Kidney capillary endothelial cell (primary cell): ENCODE results near the gene ZNF827.
A peak's percentile ranks its signal among the peaks of the same experiment; 100 is the strongest.

Experiments
- DNase-seq: peaks from one replicate; pipeline ENCODE4 v3.0.0-alpha.2; 2018; ENCODE audit warnings: low spot score

ZNF827 gene

DNA sequence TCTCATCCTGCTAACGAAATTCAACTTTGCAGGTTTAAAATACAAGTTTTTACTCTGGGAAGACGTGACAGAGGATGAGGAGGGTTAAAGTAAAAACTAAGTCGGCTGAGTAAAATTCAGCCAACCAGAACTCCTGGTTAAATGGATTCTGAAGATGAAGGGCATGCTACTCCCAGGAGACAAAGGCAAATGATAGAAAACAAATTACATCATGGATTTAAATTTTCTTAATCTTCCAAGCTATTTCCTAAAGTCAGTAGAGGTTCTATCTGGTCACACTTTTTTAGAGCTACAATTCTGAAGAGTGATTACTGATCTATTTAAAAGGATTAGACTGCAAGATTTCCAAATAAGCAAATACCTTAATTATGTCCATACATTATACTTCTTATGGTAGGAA lies 47.9 kb downstream of the ZNF827 start:
- DNase-seq, result no peak

DNA sequence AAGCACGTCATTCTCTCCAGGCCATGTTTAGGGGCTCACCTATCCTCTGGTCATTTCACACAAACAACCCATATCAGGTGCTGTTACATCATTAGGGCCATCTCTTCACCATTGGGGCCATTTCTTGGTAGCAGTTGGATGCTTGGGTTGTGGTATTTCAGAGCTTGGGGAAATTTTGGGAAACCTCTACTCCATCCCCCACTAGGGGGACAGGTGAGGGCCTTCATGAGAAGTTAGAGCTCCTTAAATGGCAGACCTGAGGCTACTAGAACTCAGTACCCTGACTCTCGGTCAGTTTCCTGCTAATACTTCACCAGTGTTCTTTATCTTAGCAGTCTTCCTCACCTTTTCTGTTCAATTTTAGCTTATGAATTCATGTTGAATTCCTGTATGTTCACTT lies 50.2 kb downstream of the ZNF827 start:
- no peak for DNase-seq

DNA sequence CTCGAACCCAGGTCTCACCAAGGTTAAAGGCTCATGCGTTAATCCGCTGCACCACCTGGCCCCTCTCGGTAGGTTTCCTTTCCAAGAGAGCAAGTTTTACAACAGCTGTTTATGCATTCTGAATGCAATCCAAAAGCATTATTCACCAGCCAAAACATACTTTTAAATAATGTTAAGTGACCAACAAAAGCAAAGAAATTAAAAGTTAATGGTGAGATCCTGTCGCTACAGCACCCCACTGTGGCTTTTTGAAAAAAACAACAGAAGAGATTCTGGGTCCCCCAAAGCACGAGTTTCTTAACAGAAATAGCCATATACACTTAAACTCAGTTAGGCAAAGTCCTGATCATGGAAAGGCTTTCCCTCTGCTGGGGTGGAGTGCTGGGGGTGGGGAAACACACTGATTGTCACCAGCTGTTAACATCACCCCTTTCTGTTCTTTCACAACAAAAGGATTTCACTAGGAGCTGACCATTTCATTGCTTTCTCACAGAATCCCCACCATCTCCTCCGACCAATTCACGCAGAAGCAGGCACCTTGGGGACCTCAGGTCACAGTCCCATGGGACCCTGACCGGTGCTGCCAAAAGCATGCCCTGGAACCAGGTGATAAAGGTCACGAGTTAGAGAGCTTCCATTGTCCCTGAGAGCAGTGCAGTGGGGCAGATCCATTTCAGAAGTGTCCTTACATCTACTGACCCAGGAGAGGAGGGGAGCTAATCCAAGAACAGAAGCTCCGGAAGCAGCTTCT lies 51.2 kb downstream of the ZNF827 start:
- no peak for DNase-seq

DNA sequence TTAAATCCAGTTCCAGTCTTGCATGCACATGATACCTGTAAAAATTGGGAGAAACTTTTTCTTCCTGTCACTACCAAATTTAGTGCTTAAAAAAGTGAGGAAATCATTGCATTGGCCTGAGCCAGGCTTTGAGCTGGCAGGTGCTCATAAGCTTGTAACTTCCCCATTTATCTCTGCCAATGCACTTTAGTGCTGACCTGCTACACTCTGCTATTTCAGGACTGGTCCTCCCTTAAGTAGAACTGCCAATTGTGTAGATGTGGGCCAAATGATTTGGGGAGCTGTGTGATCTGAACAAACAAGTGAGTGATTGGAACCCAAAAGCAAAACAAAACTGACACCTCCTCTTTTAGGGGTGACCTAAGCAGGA lies 51.8 kb downstream of the ZNF827 start:
- DNase-seq, result no peak

DNA sequence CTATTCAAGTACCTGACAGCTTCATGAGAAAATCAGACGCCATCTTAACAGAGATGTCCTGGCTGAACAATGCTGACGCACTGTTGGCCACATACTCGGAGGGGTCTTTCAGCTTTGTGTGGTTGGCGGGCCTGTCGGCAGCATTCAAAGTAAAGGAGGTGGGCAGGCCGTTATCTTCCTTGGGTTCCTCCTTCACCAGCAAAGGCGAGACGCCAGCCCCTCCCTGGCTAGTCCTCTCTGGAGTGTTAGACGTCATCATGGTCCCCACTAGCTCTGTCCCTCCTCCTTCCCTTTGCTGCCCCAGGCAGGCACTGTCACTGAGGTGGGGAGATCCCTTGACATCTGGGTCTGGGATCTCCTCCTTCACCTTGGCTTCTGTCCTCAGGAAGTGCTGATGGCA lies 53.0 kb downstream of the ZNF827 start:
- DNase-seq, result no peak

DNA sequence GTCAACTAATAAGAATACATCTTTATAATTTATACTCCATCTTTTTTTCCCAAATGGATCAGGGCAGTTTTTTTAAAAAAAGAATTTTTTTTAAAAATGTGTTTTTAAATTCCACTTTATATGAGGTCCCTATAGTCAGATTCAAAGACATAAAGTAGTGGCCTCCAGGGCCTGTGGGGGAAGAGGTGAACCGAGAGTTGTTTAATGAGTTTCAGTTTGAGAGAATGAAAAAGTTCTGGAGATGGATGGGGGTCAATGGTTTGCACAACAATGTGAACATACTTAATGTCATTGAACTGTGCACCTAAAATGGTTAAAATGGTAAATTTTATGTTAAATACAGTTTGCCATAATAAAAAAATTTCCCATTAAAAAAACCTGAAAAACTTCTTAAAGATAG lies 53.8 kb downstream of the ZNF827 start:
- DNase-seq, result no peak

DNA sequence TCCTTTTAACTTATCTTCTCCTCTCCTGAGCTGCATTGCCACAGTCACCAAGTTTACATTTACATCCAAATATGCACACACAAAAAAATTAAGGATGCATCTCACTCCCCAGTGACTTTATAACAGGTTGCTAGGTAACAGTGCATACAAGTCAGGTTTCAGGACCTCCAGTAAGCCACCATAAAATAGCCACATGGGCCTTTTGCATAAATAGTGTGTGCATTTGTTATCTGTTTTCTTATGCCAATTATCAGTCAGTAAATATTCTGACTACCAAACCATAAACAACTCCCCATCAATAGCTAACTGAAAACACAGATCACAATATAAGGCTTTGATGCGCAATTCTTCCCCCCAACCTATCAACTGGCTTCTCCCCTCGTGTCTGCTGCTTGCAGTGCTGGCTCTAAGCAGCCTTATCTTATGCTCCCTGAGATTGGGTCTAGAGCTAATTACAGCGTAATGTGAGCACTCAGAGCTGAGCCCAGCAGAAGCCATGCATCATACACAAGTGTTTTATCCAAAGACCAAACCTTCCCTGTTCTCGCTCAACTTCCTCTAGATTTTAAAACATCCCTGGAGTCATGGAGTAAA lies 55.4 kb downstream of the ZNF827 start:
- DNase-seq, result no peak

DNA sequence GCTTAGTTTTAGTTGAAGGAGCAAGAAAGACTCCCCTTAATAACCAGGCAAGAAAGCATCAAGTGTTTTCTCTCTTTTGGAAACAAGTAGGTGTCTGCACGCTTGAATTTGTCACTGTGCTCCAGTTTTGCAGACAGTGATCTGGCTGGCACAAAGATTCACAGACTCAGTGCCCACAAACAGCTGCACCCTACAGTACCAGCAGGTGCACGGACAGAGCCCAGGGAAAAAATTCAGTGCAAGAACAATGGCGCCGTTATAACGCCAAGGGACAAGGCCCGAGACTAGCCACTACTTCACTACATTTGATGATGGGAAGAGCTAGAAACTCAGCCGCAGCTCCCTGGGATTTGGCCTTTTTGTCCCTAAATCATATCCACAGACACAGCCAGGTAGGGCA lies 56.0 kb downstream of the ZNF827 start:
- DNase-seq, result no peak

DNA sequence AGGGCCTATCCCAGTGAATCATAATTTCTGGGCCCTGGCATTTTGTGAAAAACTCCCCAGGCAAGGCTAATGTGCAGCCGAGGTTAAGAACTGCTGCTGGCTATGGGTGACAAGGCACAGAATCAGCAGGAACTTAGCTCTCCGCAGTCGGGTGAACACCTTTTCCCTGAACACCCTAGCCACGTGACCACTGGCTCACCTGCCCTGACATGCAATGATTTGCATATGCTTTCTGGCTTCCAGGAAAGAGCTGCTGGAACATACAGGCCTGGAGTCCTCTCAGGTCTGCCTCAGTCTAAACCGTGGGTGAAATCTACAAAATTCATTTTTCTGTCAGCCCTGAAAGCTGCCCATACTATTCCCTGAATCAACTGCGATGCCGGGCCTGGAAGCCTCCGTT lies 56.6 kb downstream of the ZNF827 start:
- DNase-seq, result no peak

DNA sequence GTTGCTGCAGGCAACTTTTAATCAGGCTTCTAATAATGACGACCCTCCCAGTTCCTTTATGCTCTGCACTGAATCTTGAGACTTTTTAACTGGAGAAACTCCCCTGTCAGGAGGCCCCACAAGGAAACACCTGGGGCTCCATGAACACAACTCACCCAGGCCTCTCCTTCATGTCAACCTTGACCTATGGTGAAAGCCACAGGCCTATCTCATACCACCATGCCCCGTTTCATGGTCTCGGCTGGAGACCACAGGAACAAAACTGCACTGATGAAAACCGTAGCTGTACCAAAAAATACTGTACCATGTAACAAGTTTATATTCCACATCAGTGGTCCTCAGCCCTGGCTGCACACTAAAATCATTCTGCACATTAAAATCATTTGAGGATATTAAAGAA lies 57.0 kb downstream of the ZNF827 start:
- DNase-seq, result no peak

DNA sequence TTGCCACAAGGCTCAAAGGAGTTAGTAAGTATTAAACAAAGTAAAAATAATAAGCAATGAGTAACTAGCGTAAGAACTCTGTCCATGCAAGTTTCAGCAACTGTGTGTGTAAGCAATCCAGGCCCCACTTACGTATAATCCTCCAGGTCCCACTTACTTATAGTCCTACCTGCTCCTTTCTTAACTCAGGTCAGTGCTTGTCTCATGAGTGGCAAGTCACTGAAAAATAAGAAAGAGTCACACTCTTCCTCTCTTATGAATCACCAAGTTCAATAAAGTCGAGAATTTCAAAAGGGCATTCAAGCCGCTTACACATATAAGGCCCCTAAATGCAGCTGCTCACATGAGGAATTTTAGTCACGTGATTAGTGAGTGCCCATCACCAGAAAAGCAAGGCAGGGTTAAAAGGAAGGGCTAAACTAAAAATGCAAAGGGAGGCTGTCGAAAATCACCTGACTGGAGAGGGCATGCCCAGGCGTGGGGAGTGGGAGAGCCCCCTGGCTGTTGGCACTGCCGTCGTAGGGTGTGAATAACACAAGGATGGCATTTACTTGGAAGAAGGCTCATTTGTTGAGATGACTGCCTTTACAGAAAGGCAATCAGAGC lies 58.2 kb downstream of the ZNF827 start:
- DNase-seq, result no peak

DNA sequence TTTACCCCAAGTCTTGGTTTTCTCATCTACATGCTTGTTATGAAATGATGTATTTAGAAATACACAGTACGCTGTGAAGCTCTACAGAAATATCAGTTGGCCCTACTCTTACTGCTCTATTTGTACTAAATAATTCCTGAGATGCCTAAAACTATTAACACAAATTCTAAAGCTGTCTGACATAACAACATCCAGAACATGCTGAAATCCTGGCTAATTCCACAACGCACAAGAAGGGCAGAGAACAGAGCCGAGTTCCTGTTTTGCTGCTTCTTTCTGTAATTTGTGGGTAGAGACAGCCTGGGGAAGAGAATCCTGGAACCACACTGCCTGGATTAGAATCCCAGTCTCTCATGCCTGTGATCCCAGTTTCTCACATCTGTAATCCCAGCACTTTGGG lies 59.0 kb downstream of the ZNF827 start:
- no peak for DNase-seq

DNA sequence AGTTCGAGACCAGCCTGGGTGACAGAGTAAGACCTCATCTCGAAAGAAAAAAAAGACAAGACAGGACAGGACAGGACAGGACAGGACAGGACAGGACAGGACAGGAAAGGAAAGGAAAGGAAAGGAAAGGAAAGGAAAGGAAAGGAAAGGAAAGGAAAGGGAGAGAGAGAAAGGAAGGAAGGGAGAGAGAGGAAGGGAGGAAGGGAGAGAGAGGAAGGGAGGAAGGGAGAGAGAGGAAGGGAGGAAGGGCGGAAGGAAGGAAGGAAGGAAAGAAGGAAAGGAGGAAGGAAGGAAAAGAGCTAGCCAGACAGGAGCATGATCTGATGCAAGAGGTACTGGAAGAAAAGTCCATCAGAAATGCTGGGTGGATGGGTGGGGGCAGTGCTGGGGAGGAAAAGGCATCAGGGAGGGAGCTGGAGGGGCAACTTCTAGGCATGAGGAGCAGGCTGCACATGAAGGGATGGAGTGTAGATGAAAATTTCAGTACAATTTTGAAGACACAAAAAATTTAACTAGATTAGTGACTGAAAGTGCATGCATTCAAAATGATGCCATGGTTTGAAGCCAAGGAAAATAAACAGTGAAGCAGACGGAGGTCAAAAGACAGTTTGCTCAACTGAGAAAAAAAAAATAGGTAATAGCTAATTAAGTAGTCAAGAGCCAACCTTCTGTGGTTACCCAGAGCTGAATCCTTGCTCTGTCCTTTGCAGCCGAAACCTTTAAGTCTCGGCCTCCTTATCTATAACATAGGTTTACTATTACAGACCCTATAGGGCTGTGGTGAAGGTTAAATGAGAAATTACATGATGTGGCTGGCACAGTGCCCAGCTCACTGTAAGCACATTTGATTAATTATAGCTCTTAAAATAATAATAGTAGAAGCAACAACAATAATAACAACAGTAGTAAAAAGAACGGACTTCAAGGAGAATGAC lies 59.9 kb downstream of the ZNF827 start:
- no peak for DNase-seq

DNA sequence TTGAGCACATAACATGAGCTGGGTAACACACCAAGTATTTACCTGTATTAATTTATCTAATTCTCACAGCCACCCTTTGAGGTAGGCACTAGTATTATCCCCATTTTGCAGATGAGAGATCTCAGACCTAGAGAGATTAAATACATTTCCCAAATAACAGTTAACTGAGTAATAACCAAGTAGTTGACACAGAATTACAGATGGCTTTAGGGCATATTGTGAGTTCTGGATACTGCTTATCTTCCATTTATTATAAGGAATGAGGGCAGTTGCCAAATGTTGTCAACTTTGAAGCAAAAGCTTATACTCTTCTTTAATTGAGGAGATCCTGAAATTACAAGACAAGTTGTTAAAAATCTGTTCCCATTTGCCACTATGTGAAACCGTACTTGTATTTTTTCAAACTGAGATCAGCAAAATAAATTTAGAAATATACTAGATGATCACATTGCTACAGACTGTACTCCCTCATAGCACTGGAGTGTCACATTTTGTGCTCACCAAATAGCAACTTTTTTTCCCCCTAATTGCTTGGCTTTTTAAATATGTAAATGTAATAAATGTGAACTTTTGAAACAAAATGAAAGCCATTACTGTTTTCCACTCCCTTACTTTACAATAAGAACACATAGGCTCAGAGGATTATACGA lies 62.0 kb downstream of the ZNF827 start:
- no peak for DNase-seq

DNA sequence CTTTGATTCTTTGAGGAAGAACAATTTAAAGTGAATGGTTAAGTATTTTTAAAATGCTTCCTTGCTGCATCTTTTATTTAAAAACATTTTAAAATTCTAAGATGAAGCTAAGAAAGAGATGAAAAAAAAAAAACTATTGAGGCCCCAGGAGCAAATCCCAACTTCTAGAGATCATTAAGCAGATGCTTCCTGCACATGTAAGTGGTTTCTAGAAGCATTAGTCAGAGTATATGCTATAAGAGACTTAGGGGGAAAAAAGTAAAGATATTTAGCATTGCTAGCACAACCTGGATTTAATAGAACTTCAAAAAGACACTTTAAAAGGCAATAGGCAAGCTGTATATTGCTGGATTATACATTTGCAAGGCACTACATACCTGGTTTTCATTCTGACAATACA lies 64.7 kb downstream of the ZNF827 start:
- no peak for DNase-seq

DNA sequence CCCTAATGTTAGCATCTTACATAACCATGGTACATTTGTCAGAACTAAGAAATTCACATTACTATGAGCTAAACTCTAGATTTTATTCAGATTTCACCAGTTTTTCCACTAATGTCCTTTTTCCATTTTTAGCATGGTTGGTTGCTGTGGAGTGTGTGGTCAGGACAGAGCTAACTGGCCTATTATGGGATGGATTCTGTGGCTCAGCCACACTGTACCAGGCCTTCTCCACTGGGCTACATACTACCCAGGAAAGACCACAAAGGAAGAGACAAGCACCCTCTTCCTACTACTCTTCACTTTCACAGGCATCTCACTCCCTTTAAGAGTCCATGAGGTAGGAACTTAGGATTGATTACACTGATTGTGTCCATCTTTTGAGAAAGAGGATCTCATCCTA lies 67.4 kb downstream of the ZNF827 start:
- DNase-seq, result no peak

DNA sequence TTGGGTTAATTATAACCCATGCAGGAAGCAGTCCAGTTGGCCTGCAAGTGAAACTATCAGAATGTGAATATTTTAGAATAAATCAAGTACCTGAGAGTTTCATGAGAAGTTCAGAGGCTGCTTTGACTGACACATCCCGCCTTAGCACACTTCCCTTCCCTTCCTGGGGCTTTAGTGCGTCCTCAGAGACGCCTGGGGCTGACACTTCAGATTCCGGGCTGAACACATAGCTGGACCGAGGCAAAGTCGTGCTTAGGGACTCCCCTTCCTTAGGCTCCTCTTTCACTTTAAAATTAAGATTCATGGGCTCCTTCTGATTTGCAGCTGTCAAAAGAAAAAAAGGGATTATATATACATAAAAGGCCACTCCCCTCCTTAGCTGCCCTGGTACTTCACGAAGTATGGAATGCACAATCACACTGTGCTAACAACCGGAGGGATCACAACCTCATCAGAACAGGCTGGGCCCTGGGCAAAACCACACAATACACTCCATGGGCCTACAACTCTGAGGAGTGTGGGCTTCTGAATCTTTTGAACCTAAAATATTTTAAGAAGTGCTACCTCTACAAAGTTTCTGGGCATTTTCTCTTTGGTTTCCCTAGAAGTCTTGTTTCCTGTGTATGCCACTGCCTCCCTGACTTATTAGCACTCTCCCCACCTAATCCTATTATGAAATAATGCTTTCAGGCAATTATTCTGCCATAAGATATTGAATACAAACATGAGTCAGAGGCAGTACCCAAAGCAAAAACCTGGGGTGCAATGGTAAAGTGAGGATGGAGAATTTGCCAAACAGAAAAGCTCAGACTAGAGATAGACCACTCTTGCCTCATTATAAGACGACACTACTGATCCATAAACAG lies 68.2 kb downstream of the ZNF827 start:
- DNase-seq, result peak; percentile 16

DNA sequence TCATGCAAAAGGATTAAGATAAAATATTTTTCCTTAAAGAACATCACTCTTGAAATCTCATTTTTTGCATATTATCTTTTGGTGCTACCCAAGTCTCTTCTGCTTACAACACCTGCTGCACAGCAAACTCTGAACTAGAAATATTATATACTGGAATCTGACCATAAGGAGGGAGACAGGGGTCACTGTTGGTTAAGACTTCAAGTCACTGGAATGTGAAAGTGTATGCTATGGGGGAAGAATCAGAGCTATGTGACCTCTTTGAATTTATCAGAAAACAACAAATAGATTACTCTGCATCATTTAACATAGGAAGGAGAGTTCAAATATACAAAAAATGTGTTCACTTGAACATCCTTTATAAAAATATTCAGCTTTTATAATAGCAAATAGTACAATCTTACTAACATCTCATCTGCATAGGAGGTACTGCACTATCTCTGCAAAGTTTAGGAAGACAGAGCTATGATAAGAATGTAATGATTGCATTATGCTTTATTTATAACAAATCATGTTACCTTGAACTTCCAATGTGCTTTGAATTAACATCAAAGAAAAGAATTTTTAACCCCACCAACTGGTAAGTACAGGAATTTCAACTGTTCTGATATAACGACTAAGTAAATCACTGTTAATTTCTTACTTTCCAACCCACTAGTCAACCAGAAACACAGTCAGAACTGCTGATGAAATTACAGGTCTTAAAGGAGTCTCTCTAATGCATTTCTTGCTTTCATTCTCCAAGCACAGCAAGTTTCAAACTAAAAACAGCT lies 69.8 kb downstream of the ZNF827 start:
- peak; percentile 27 for DNase-seq

DNA sequence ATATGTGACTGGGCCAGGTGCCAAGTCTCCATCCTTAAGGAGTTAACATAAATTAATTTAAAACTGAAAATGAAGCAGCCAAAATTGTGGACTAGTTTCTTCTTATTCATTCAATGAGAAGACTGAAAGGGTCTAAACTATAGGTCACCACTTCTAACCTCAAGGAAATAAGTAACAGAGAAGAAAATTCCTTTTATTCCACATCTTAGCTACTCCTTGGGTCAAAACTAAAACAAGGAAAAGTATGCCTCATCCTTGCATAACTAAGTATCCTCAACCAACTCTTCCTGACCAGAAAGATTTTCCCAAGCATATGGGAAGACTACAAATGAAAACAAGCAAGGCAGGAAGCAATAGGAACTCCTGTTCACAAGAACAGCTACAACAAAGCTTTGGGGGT lies 71.2 kb downstream of the ZNF827 start:
- DNase-seq, result no peak

DNA sequence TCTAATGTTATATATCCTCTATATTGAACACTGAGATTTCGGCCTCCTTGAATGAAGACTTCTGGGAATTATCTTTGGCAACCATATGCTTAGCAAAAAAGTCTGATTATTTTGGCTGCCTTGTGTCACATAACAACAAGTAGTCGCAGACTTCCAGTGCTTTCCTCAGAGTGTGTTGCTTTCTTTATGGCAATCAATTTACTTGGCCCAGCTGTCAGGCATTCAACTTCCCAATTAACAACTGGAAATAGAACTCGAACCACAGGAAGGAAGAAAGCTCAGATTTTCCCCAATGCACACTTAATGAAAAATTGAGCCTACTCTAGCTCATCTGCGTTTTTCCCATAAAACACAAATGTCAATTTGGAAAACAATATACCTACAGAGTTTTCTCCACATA lies 71.6 kb downstream of the ZNF827 start:
- DNase-seq, result no peak
